GM21737 (cell line): ENCODE data around the gene FCRL6.

Experiments
- ATAC-seq: cut with Tn5 transposase; IDR thresholded peaks from one replicate; pipeline ENCODE4 v1.9.1; 2021; ENCODE audit warnings: mild to moderate bottlenecking, moderate library complexity; ENCODE audit not compliant: unreplicated experiment

FCRL6 gene

DNA sequence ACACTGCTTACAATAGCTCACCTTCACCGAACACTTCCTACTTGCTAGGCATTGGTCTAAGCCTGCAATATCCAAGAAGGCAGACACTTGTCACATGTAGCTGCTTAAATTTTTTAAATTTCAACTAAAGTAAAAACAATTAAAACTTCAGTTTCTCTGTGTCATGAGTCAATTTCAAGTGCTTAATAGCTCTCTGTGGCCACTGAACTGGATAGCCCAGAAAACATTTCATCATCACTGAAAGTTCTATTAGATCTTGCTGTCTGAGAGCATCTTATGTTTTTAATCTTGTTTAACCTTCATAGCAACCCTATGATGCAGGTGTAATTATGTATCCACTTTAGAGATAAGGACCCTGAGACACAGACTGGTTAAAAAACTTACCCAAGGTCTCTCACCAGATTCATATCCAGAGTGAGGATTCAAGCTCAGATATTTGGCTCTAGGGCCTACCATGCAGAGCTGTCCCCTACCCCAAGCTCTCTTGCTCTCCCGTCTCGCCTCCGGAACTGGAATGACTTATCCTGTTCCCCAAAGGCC, 2.6 kb upstream of the FCRL6 start:
- no peak for ATAC-seq

DNA sequence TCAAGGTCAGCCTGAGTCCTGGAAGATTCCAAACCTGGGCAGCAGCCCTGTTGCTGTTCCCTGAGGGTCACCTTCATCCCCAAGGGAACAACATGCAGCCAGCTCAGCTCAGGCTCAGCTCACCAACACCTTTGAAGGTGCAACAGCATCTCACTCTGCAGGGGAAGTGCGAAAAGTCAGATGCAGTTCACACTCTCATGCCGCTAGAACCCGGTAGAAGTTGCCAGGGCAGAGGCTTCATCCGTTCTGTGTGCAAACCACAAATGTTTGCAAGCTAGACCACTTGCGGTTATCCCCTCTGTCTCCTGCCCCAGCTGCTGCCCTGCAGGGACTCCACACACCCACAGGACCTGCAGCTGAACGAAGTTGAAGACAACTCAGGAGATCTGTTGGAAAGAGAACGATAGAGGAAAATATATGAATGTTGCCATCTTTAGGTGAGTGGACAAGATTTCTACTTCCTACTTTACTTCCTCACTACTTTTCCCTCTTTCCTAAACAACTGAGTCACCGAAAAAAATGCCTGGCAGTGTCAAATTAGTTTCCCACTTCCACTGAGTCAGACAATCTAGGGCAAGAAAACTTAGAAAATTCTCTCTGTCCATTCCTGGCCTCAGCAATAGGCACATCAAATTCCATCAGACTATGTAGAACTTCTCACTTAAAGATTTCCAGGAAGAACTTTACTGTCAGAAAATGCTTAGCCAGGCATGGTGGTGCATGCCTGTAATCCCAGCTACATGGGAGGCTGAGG, 1.8 kb upstream of the FCRL6 start:
- ATAC-seq, result no peak

DNA sequence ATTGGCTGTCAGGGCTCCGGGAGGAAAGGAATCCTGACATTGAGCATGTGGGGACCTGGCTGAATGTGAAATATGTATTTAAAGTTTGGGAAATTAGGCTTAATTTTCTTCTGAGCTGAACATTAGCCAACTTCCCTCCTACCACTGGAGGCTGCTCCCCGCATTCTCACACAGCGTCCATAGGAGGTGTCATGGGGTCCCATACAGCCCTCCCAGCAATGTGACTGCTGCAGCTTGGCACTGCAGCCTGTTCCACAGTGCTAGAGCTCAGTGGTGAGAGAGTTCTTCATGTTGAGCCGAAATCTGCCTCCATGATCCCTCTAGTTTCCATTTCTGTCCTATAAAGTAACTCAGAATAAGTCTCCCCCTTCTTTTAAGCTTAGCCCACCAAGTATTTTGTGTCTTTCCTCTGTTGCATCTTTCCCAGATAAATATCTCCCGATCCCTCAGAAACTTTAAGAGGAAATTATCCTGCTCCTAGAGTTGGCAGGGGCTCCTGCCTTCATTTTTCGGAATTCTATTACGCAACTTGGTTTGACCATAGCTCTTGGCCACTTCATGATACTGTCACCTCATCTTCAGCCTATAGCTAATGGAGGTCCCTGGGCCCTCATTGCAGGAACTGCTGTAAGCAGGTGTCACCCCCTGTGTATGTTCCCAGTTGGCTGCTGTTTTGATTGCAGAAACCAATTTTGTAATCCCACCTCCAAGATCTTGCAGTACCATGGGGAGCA, 2.0 kb downstream of the FCRL6 start:
- ATAC-seq, result no peak

DNA sequence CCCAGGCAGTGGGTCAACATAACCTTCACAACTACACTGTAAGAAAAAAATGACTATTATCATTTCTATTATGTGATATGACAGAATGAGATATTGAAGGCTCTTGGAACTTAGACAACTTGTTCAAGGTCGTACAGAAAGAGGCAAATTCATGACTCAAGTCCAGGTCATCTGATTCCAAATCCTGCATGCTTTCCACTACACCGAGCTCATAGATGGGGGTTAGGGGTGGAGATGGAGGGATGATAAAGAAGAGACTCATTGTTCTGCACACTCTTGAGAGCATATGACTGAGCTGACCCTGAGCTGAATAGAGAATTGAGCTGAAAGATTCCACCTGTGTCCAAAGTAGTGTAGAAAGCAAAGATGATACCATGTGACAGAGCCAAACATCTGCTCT, 2.8 kb downstream of the FCRL6 start:
- no peak for ATAC-seq

DNA sequence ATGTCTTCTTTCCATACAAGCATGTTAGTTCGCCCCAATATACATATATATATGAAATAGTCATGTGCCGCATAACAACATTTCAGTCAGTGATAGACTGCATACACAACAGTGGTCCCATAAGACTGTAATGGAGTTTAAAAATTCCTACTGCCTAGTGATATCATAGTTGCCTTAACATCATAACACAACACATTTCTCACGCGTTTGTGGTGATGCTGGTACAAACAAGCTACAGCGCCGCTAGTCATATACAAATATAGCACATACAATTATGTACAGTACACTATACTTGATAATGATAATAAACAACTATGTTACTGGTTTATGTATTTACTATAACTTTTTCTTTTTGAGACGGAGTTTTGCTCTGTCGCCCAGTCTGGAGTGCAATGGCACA, 13.8 kb downstream of the FCRL6 start:
- no peak for ATAC-seq

DNA sequence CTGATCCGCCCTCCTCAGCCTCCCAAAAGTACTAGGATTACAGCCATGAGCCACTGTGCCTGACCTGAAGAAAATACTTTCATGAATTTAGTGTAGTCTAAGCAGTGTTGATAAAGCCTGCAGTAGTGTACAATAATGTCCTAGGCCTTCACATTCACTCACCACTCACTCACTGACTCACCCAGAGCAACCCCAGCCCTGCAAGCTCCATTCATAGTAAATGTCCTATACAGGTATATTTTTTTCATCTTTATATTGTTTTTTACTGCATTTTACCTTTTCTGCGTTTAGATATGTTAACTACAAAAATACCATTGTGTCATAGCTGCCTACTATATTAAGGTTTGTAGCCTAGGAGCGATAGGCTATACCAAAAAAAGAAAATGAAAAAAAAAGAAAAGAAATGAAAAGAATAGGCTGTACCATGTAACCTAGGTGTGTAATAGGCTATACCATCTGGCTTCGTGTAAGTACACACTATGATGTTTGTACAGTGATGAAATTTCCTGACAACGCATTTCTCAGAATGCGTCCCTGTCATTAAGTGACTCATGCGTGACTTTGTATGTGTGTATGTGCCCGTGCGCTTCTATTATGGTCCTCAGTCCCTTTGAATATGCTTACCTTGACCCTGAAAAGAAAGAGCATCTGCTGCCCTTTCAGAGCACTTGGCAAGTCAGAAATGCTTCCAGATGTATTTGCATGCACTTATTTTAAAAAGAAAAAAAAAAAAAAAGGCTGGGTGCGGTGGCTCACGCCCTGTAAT, 15.3 kb downstream of the FCRL6 start:
- no peak for ATAC-seq

DNA sequence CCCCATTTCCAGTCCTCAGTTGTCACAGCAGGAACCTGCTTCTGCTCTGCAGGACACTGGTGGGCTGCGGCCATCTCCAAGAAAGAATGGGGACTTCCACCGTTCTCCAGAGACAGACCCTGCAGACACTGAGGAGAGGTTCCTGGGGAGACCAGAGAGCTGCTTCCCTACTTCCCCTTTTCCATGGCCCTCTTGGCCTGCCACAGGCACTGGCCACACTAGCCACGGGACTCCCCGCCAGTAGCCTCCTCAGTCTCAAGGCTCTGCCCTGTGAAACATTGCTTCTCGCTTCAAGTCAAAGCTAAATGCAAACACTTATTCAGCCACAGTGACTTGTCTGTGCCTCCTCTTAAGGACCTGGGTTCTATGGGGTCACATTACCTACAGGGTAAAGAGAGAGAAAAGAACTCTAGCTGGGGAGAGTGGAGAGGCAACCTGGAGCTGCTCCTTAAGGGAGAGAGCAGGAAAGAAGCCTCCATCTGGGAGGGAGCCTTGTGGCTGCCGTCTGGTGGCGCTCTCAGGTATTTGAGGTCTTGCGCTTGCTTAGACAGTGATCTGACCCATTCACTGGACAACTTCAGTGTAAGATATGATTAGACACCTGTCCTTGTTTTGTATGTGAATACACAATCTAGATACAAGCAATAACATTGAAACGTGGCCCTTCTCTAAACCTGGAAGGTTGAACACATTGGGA, 19.2 kb downstream of the FCRL6 start:
- no peak for ATAC-seq

DNA sequence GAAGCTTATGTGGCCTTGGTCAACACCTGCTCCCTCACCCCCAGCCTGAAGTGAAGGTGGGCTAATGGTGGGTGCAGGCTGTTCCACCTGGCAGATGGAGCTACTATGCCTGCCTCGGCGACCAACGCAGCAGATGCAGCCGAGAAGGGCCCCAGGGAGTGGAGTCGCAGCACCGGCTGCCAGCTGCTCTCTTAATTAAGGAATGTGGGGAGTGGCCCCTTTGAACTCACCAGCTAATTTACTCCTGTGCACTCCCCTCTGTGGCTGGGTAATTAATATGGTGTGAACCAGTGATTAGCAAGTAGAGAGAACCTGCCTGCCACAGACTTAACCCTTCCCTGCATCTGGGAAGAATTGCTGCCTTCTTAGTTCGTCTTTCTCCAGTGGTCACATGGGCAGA, 21.2 kb downstream of the FCRL6 start:
- no peak for ATAC-seq

DNA sequence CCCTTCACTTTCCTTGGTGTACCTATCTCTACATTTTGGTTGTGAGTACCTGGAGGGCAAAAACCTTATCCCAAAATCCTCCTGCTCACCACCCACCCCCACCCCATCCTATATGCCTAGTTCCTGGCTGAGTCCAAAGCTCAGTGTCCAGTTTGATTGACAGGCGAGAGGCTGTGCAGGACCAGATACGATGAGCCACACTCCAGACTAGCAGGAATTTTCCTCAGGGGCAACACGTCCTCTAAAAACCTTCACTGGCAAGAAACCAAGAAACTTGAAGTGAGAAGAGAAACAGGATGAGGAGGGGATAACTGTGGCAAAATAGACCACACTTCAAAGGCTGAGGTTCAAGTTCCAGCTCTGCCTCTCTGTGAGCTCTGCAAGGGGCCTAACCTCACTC, 23.4 kb downstream of the FCRL6 start:
- ATAC-seq, result no peak

DNA sequence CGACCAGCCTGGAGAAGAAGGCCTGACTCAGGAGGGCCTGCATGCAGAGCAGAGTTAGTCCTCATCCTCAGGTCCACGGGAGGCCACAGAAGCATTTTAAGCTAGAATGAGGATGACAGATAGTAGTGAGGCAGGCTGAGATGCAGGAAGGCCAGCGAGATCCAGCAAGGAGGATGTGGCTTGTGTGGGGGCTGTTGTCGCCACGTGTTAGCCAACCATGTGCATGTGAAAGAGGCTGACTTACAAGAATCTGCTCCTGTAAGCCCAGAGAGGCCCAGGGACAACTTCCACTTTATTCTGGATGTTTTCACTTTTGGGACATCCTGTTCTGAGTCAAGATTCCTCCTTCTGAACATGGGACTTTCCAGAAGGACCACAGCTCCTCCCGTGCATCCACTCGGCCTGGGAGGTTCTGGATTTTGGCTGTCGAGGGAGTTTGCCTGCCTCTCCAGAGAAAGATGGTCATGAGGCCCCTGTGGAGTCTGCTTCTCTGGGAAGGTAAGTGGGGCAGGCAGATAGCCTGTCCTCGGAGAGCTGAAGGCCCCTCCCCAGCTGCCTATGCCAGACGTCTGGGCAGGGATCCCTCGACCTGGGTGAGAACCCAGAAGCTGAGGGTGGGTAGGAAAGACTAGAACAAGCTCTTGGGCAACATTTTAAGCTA, 24.4 kb downstream of the FCRL6 start, which contains the start of gene SLAMF8:
TSS of gene SLAMF8 (plus strand) at position 433 of the 661 bp plus-strand sequence. CDS start at position 459, 26 bp downstream.
- no peak for ATAC-seq

DNA sequence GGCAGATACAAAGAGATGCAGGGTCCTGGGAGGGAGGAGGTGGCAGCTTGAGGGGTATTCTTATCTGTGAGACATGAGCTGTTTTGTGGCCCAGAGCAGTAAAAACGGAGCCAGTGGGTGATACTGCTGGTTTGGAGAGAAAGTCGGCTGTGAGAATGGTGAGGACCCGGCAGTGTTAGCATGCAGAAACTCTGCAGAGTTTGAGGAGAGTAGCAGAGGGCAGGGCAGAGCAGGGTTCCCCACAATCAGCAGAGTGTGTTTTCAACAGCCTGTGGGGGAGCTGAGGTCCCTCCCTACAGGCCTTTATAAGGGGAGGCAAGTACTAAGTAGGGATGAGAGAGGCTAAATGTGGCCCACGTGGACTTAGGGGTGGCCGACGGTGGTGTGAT, 24.9 kb downstream of the FCRL6 start:
- ATAC-seq, result no peak

DNA sequence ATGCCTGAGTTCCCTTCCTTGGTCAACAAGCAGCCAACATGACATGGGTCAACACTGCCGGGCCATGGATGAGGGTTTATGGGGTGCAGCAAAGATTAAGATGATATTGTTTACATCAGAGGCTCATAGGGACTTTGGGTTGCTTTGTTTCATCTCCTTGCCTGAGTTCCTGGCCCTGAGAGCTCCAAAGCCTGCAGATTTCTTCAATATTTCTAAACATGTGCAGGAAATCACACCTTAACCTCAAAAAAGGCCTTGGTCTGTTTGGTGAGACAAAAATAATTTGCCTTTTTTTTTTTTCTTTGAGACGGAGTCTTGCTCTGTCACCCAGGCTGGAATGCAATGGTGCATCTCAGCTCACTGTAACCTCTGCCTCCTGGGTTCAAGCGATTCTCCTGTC, 25.4 kb downstream of the FCRL6 start:
- ATAC-seq, result no peak

DNA sequence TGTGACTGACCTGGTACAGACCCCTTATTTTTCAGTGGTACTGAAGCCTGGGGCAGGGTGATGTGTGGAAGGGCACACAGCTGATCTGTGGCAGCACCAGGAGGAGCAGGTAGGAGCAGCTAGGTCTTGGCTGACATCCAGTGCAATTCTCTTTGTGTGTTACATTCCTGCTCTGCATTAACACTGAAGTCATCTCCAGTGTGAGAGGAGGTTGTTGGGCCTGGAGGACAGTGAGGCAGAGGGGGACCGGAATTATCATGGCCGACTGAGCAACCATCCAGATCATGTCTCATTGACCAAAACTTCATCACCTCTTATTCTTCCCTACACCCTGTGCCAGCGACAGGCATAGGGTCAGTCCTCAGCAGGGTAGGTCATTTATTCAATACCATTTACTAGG, 26.0 kb downstream of the FCRL6 start:
- ATAC-seq, result no peak

DNA sequence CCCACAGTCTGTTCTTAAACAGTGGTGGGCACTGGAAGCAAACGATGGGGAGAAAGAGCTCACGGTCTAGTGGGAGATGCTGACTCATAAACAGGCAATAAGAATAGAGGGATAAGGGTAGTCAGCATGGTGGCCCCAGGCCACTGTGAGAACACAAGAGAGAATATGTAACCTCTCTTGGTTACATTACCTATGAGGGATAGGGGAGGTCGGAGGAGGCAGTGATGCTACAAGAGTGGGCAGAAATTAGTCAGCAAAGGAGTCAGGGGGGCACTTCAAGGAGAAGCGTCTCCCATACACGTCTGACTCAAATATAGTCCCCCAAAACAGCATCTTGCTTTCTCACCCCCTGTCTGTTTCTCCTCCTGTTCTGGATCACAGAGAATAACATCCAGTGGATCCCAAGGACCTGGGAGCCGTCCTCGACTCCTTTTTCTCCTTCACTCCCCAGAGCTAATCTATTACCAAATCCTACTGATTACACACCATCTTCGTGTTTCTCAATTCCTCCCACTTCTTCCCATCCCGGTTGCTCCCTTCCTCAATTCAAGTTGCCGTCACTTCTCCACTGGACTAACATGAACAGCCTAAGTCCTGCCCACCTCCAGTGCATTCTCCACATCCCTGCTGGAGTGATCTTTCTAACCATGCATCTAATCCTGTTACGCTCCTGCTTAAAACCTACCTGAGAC, 26.6 kb downstream of the FCRL6 start:
- ATAC-seq, result no peak

DNA sequence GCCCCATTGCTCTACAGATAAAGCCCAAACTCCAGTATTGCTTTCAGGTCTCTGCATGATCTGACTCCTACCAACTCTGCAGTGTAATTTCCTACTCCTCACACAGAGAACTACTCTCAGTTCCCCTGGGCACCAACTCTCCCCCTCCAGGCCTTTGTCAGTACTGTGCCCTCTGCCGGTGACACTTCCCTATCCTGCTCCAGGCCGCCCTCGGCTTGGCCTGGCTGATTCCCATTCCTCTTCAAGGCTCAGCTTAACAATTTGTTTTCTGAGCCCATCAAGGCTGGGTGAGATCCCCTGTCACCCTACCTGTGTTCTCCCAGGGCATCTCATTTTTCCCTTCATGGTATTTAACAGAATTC, 27.1 kb downstream of the FCRL6 start:
- peak; percentile 80 for ATAC-seq

DNA sequence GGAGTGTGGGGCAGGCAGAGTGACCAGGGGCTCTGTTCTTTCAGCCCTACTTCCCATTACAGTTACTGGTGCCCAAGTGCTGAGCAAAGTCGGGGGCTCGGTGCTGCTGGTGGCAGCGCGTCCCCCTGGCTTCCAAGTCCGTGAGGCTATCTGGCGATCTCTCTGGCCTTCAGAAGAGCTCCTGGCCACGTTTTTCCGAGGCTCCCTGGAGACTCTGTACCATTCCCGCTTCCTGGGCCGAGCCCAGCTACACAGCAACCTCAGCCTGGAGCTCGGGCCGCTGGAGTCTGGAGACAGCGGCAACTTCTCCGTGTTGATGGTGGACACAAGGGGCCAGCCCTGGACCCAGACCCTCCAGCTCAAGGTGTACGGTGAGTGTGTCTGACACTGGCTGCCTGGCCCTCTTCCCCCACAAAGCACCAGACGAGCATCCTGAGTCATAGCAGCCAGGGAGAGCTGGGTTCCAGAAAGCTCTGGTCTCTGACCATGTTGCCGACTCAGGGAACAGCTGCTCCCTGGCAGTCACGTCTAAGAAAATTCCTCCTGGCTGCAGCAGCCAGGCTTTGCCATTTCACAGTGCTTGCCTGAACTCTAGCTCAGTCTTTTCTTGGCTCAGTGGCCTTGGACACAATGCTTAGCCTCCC, 27.8 kb downstream of the FCRL6 start:
- ATAC-seq, result no peak

DNA sequence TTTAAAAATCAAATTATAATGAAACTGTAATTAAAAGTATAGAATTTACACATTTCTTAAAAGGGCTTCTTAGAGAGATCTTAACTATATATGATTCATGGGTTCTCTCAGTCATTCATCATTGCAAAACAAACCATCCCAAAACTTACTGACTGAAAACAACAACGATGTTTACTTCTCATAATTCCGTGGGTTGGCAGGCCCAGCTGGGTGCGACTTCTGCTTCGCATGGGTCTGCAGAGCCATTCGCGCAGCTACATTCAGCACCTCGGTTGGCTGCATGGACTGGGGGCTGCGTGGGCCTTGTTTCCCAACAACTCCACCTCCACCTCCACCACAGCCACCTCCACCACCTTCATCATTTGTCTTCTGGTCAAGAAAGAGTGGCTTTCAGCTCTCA, 28.6 kb downstream of the FCRL6 start:
- ATAC-seq, result no peak

DNA sequence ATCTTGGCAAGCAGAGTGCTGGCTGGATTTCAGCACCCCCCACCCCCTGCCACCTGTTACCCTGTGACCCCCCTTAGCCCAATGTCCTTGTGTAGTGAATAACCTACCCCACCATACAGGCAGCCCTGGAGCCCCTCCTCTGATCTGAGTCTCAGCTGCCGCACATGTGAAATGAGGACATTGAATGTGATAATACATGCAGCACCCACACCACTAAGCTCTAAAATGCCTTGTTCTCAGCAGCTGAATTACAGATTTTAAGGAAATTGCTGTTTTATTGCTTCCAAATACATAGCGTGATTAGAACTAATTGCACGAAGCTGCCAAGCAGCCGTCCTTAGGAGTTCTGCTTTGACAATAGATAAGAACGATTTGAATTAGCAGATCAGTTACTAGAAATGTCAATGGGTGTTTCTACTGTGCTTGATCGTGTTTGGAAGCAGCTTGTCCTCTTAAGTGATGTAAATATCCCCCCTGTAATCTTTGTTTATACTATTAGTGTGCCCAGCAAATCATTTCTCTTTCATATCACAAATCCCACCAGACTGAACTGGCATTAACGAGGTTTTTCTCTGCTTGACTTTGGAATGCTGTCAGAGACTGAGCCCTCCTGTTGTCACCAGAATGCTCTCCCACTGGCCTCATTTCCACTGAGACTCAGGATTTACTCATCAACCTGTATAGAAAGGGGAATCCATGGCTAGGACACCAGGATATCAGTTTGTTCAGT, 29.4 kb downstream of the FCRL6 start:
- ATAC-seq, result no peak

DNA sequence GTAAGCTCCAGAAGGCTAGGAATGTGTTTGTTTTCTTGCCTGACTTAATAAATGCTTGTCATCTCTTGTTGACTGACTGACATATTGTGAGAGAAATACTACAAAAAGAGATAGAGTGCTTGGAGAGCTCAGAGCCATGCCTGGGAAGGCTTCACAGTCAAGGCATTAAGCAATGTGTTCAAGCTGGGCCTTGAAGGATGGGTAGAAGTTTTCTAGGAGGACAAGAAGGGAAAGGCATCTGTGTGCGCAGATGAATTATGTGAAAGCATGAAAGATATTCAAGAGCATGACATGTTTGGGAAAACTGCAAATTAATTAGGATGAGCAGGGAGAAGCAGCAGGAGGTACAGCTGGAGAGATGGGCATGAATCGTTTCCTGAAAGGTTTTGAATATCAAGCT, 30.1 kb downstream of the FCRL6 start:
- ATAC-seq, result no peak
